ENCODE measurements around the gene DAPK2.
A peak's percentile ranks its signal among the peaks of the same experiment; 100 is the strongest.

DAPK2 gene

GRCh38 chr15:64026591-64026990 is 19.7 kb downstream of the DAPK2 start:
- in situ Hi-C loops (cut with HindIII; ENCODE audit: low sequenced_read_pairs): no loop called here
- DNase-seq (ENCODE audit: low read depth): no peak

GRCh38 chr15:64024172-64025050 is 21.9 kb downstream of the DAPK2 start:
- TF ChIP-seq CTCF (IDR thresholded peaks at IDR 0.05; ENCODE audit: low read depth, low read length, missing control alignments): no peak
- DNase-seq (ENCODE audit: low read depth): no peak
- no peak overlapping the region for H3K4me3 ChIP-seq (ENCODE audit: low read depth, low read length)
- in situ Hi-C loops (cut with HindIII; ENCODE audit: low sequenced_read_pairs): no loop called here

More at GRCh38 chr15:64026591-64026990, 19.7 kb downstream of the DAPK2 start:
- H3K4me3 ChIP-seq (ENCODE audit: low read depth, low read length): no peak overlapping the region
- TF ChIP-seq CTCF (IDR thresholded peaks at IDR 0.05; ENCODE audit: low read depth, low read length, missing control alignments): no peak

- DNase-seq (ENCODE audit: low read depth): no peak
- in situ Hi-C loops (cut with HindIII; ENCODE audit: low sequenced_read_pairs): no loop called here
- no peak for TF ChIP-seq CTCF (IDR thresholded peaks at IDR 0.05; ENCODE audit: low read depth, low read length, missing control alignments)
- no peak overlapping the region for H3K4me3 ChIP-seq (ENCODE audit: low read depth, low read length)
Observed at GRCh38 chr15:64023220-64023619, 23.1 kb downstream of the DAPK2 start.

- in situ Hi-C loops (cut with HindIII; ENCODE audit: low sequenced_read_pairs): no loop called here
Observed at GRCh38 chr15:64022571-64022970, 23.7 kb downstream of the DAPK2 start.

GRCh38 chr15:64019764-64020163 is 26.5 kb downstream of the DAPK2 start:
- in situ Hi-C loops (cut with HindIII; ENCODE audit: low sequenced_read_pairs): no loop called here
- no peak for DNase-seq (ENCODE audit: low read depth)
- no peak overlapping the region for H3K4me3 ChIP-seq (ENCODE audit: low read depth, low read length)
- no peak for TF ChIP-seq CTCF (IDR thresholded peaks at IDR 0.05; ENCODE audit: low read depth, low read length, missing control alignments)

More at GRCh38 chr15:64022571-64022970, 23.7 kb downstream of the DAPK2 start:
- no peak overlapping the region for H3K4me3 ChIP-seq (ENCODE audit: low read depth, low read length)
- TF ChIP-seq CTCF (IDR thresholded peaks at IDR 0.05; ENCODE audit: low read depth, low read length, missing control alignments): no peak
- no peak for DNase-seq (ENCODE audit: low read depth)

GRCh38 chr15:64017591-64018163 is 28.6 kb downstream of the DAPK2 start:
- in situ Hi-C loops (cut with HindIII; ENCODE audit: low sequenced_read_pairs): no loop called here
- TF ChIP-seq CTCF (IDR thresholded peaks at IDR 0.05; ENCODE audit: low read depth, low read length, missing control alignments): no peak
- no peak overlapping the region for H3K4me3 ChIP-seq (ENCODE audit: low read depth, low read length)
- DNase-seq (ENCODE audit: low read depth): peak; percentile 56

Data from astrocyte of the cerebellum (primary cell).